Heart left ventricle (tissue), 16 donors: Measurements from ENCODE around the gene SPINK4. TPM values are rescaled to one million over a fixed set of nuclear protein-coding genes. Genes with fewer than 3 reads are reported as not detected.

Experiments used
- ATAC-seq, 4 donors: fragments of 200-7000 bp; cut with Tn5 transposase; one replicate each; pipeline ENCODE4 v1.9.1; 2020 to 2022; ENCODE audit warnings: moderate library complexity in 4 of 4, mild to moderate bottlenecking in 3 of 4, moderate number of reproducible peaks in 1 of 4
- DNase-seq, 5 donors: peaks; one replicate each; pipeline ENCODE4 v3.0.0-alpha.2; 2020
- H3K27ac ChIP-seq, 12 donors: fragments of 200-600 bp; sonication (generic) in 4 of 12; one replicate each; pipeline versions ENCODE4 v1.5.0 to v1.8.0; 2016 to 2022; ENCODE audit warnings: mild to moderate bottlenecking in 2 of 12
- H3K27me3 ChIP-seq, 9 donors: fragments of 200-600 bp; sonication (generic) in 2 of 9; one replicate each; pipeline versions ENCODE4 v1.5.1 to v1.8.0; 2016 to 2022; ENCODE audit warnings: mild to moderate bottlenecking in 3 of 9
- H3K36me3 ChIP-seq, 9 donors: fragments of 200-600 bp; sonication (generic) in 2 of 9; one replicate each; pipeline versions ENCODE4 v1.5.0 to v1.8.0; 2018 to 2022; ENCODE audit warnings: mild to moderate bottlenecking in 2 of 9
- H3K4me1 ChIP-seq, 12 donors: fragments of 200-600 bp; sonication (generic) in 4 of 12; one replicate each; pipeline versions ENCODE4 v1.5.0 to v1.8.0; 2016 to 2022; ENCODE audit warnings: mild to moderate bottlenecking in 3 of 12
- H3K4me3 ChIP-seq, 12 donors: fragments of 200-600 bp; sonication (generic) in 4 of 12; one replicate each; pipeline versions ENCODE4 v1.5.0 to v1.8.0; 2017 to 2022; ENCODE audit warnings: mild to moderate bottlenecking in 9 of 12, moderate library complexity in 4 of 12
- H3K9me3 ChIP-seq, 12 donors: fragments of 200-600 bp; sonication (generic) in 4 of 12; one replicate each; pipeline versions ENCODE4 v1.5.0 to v1.8.0; 2016 to 2022; ENCODE audit warnings: mild to moderate bottlenecking in 1 of 12
- CTCF ChIP-seq, 12 donors: fragments of 200-600 bp; sonication (generic) in 4 of 12; IDR thresholded peaks; one replicate each; pipeline versions ENCODE4 v1.5.0 to v1.8.0; 2018 to 2022; ENCODE audit warnings: antibody characterized with exemption in 12 of 12, mild to moderate bottlenecking in 5 of 12
- POLR2A ChIP-seq, 2 donors: fragments of 450-650 bp; IDR thresholded peaks; one replicate each; pipeline ENCODE4 v1.6.1; 2017; ENCODE audit warnings: antibody characterized with exemption in 2 of 2, mild to moderate bottlenecking in 2 of 2, moderate library complexity in 2 of 2
- WGBS, 4 donors: extraction: QIAGEN DNeasy Blood & Tissue Kit in 2 of 4; methylation state at CpG; one replicate each; pipeline versions ENCODE4 v1.1.5 to v1.1.7; 2013 to 2018; 5-methylcytosine and 5-hydroxymethylcytosine counted together
- intact Hi-C, 10 donors: fragments of 100-400 bp; cut with DNase I; formaldehyde crosslinking; loops; one replicate each; pipeline versions ENCODE4 v1.11.1 to v1.14.2; 2022
- polyA plus RNA-seq, 2 donors: library from polyadenylated mRNA; stranded (reverse); fragments of 200-250 nt; gene quantifications; one replicate each; pipeline ENCODE4 v1.2.3, GENCODE V29; 2013
- total RNA-seq, 9 donors: library from RNA; depleted of rRNA in 2 of 9; stranded (reverse); fragments of >200 nt in 2 of 9; fragmentation: NEBNext Ultra II Directional in 3 of 9; extraction: Animal tissue kit (Norgen Biotek cat#: 25700) in 3 of 9; gene quantifications; one replicate each; pipeline versions ENCODE4 v1.1.0 to v1.2.4, GENCODE V29; 2016 to 2023
- donor health status: ischemic (EF 13 %, LVEDD 7.1; RV severe dilation, severe dysfunction).
- donor health status: healthy with polysubstance abuse.
- donor health status: DM: no; HTN: yes; CAD: no.
- donor health status: DM: no; HTN: no; CAD: no.
- donor health status: ischemic (EF 25% LVEDD 6.9; RV normal size, moderate dysfunction).
- donor health status: ischemic (EF 25% LVEDD 5.7; RV mildly dilated, moderate dysfunction).
- donor health status: healthy.
- donor health status: DM: yes; HTN: yes; CAD: no.
- donor health status: ischemic (EF 35%, LVEDD 5.7; RV mildly dilated, moderate dysfunction).
- donor health status: nonischemic (EF 11% LVEDD 7.7; RV severe dilation, severe dysfunction).
- donor health status: DM: yes; HTN: yes; CAD: no.
- donor health status: PGD.
- donor health status: ischemic (EF 29% LVEDD 5.4; RV normal size, mild dysfunction).
- donor health status: nonischemic (EF 23%, LVEDD 6.1; RV moderate dilation, normal function).

Gene SPINK4
- total and polyA plus RNA-seq, 11 donors: not detected

GRCh38 chr9:33294670-33295432 lies 54.9 kb downstream of the SPINK4 start:
- ATAC-seq (no peak), DNase-seq (no peak)
- Histone ChIP-seq H3K27me3 (no peaks in the 10 kb centered on the region), H3K4me3 (no peak overlapping the region), H3K36me3 (peaks cover 0 to 81% (median 65%) of the 10 kb centered on the region in 9 donors), H3K27ac (no peak overlapping the region), H3K9me3 (no peaks in the 10 kb centered on the region), H3K4me1 (peaks cover 18 to 79% (median 55%) of the 10 kb centered on the region in 12 donors)
- intact Hi-C loops: loop anchor here in 3 of 10 donors (5.0 to 10.0 kb wide), 3 partner anchors 32 to 430 kb away; no protein-coding TSS in a partner anchor
- TF ChIP-seq POLR2A (IDR thresholded peaks at IDR 0.05) (no peak), CTCF (IDR thresholded peaks at IDR 0.05) (no peak)
- WGBS, 4 donors: 84 to 91% (median 88%) methylated on average over 12 of the region's 12 CpGs

- H3K9me3 ChIP-seq: no peaks in the 10 kb centered on the region
- H3K27ac ChIP-seq: no peak overlapping the region
- intact Hi-C loops: loop anchor here in 2 of 10 donors (10.0 kb wide), 2 partner anchors 59 to 429 kb away; no protein-coding TSS in a partner anchor
- TF ChIP-seq POLR2A (IDR thresholded peaks at IDR 0.05) (no peak), CTCF (IDR thresholded peaks at IDR 0.05) (no peak)
- 90 to 93% (median 91%) methylated on average over 2 of the region's 2 CpGs for WGBS, 4 donors
- no peak for DNase-seq
- no peak overlapping the region for H3K4me3 ChIP-seq
- H3K27me3 ChIP-seq: no peaks in the 10 kb centered on the region
- peaks cover 18 to 86% (median 56%) of the 10 kb centered on the region in 12 donors for H3K4me1 ChIP-seq
- ATAC-seq: no peak
- peaks cover 0 to 88% (median 71%) of the 10 kb centered on the region in 9 donors for H3K36me3 ChIP-seq
Measured at GRCh38 chr9:33295571-33295970, 55.6 kb downstream of the SPINK4 start.

GRCh38 chr9:33297432-33297831 lies 57.5 kb downstream of the SPINK4 start:
- Histone ChIP-seq H3K36me3 (peaks cover 0 to 98% (median 84%) of the 10 kb centered on the region in 9 donors), H3K4me1 (peaks cover 7 to 78% (median 49%) of the 10 kb centered on the region in 12 donors), H3K9me3 (no peaks in the 10 kb centered on the region), H3K27ac (peak overlapping the region in 2 of 12 donors; percentile 0 to 60), H3K27me3 (no peaks in the 10 kb centered on the region), H3K4me3 (no peak overlapping the region)
- intact Hi-C loops: loop anchor here in 2 of 10 donors (10.0 kb wide), 2 partner anchors 57 to 427 kb away; no protein-coding TSS in a partner anchor
- WGBS, 4 donors: 42 to 54% (median 48%) methylated on average over 1 of the region's 1 CpG
- DNase-seq (peak in 4 of 5 donors; percentile 38 to 59 (median 46)), ATAC-seq (peak in 3 of 4 donors; percentile 26 to 66 (median 55))
- TF ChIP-seq CTCF (IDR thresholded peaks at IDR 0.05) (no peak), POLR2A (IDR thresholded peaks at IDR 0.05) (no peak)

Other genes with a start within 250 kb of the SPINK4 start
- 10 to 100 TPM in 8 of 9 donors, 1 to 10 TPM in 1; 9.4 to 22.5 (median 16.1) TPM for gene APTX, start 238.5 kb upstream of the SPINK4 start, total RNA-seq
- 10 to 100 TPM; 12.5 to 33.4 TPM for gene APTX, start 238.5 kb upstream of the SPINK4 start, polyA plus RNA-seq
- 100 to 1,000 TPM in 1 of 9 donors, 10 to 100 TPM in 8; 48.6 to 104 (median 63.1) TPM for gene DNAJA1, start 214.9 kb upstream of the SPINK4 start, total RNA-seq
- 100 to 1,000 TPM in 1 of 2 donors, 10 to 100 TPM in 1; 32.6 to 133 TPM for gene DNAJA1, start 214.9 kb upstream of the SPINK4 start, polyA plus RNA-seq
- gene SMU1, start 163.5 kb upstream of the SPINK4 start, total RNA-seq: 10 to 100 TPM; 11.5 to 19.4 (median 15.8) TPM
- 10 to 100 TPM in 1 of 2 donors, 1 to 10 TPM in 1; 6.7 to 12.3 TPM for gene SMU1, start 163.5 kb upstream of the SPINK4 start, polyA plus RNA-seq
- 10 to 100 TPM; 27.4 to 73.3 (median 44.8) TPM for gene B4GALT1, start 72.8 kb upstream of the SPINK4 start, total RNA-seq
- 10 to 100 TPM; 10.6 to 37.2 TPM for gene B4GALT1, start 72.8 kb upstream of the SPINK4 start, polyA plus RNA-seq
- 100 to 1,000 TPM in 6 of 9 donors, 10 to 100 TPM in 3; 71.0 to 144 (median 112) TPM for gene BAG1, start 24.5 kb downstream of the SPINK4 start, total RNA-seq
- gene BAG1, start 24.5 kb downstream of the SPINK4 start, polyA plus RNA-seq: 100 to 1,000 TPM; 110 to 132 TPM
- 10 to 100 TPM; 37.6 to 58.5 (median 53.0) TPM for gene CHMP5, start 24.9 kb downstream of the SPINK4 start, total RNA-seq
- gene CHMP5, start 24.9 kb downstream of the SPINK4 start, polyA plus RNA-seq: 10 to 100 TPM; 24.7 to 76.5 TPM
- gene NFX1, start 50.3 kb downstream of the SPINK4 start, total RNA-seq: 10 to 100 TPM; 25.4 to 42.0 (median 36.1) TPM
- 10 to 100 TPM; 13.7 to 23.8 TPM for gene NFX1, start 50.3 kb downstream of the SPINK4 start, polyA plus RNA-seq
- gene AQP7, start 162.4 kb downstream of the SPINK4 start, total RNA-seq: 100 to 1,000 TPM in 6 of 9 donors, 10 to 100 TPM in 3; 82.5 to 252 (median 113) TPM
- gene AQP7, start 162.4 kb downstream of the SPINK4 start, polyA plus RNA-seq: 100 to 1,000 TPM in 1 of 2 donors, 10 to 100 TPM in 1; 32.1 to 216 TPM
- gene AQP3, start 207.4 kb downstream of the SPINK4 start, total RNA-seq: 100 to 1,000 TPM in 1 of 9 donors, 10 to 100 TPM in 6, 1 to 10 TPM in 2; 6.0 to 116 (median 13.3) TPM
- 10 to 100 TPM in 1 of 2 donors, 1 to 10 TPM in 1; 7.5 to 27.1 TPM for gene AQP3, start 207.4 kb downstream of the SPINK4 start, polyA plus RNA-seq
- gene NOL6, start 233.8 kb downstream of the SPINK4 start, total RNA-seq: 10 to 100 TPM; 11.2 to 22.1 (median 14.9) TPM
- gene NOL6, start 233.8 kb downstream of the SPINK4 start, polyA plus RNA-seq: 10 to 100 TPM; 13.6 to 28.2 TPM